CD4-positive, alpha-beta memory T cell (primary cell): Measurements from ENCODE around the gene MAZ. TPM values are rescaled to one million over a fixed set of nuclear protein-coding genes. Genes with fewer than 3 reads are reported as not detected.
"Not testable (repeated sequence)": the region's sequence is repeated elsewhere in the genome, so short reads cannot be mapped to it uniquely, and the experiment has no call there.

Source experiments
- CTCF ChIA-PET: fragments of 350-600 bp; sonication (Branson Sonifier 250); formaldehyde crosslinking; loops from one replicate; lab custom pipeline; 2021; ENCODE audit warnings: inconsistent platforms; ENCODE audit not compliant: partially characterized antibody; lab: Charles Lee
- POLR2A ChIA-PET: fragments of 350-600 bp; sonication (Branson Sonifier 250); formaldehyde crosslinking; loops from one replicate; lab custom pipeline; 2021; ENCODE audit not compliant: partially characterized antibody; lab: Charles Lee
- DNase-seq, 5 donors: peaks; one replicate each; pipeline versions ENCODE4 v3.0.0 to v3.0.0-alpha.2; 2020 to 2022; ENCODE audit warnings: mixed read lengths in 1 of 5
- H3K27ac ChIP-seq: one replicate; pipeline ENCODE4 v1.7.0; 2013; ENCODE audit warnings: low read depth, low read length
- H3K27me3 ChIP-seq: 2 replicates; pipeline ENCODE4 v1.7.0; 2013; ENCODE audit warnings: mild to moderate bottlenecking, low read length, moderate library complexity; ENCODE audit not compliant: insufficient read depth
- H3K36me3 ChIP-seq: 2 replicates; pipeline ENCODE4 v1.7.0; 2013; ENCODE audit warnings: mild to moderate bottlenecking, low read length, moderate library complexity; ENCODE audit not compliant: insufficient read depth
- H3K4me1 ChIP-seq: 2 replicates; pipeline ENCODE4 v1.7.0; 2013; ENCODE audit warnings: mild to moderate bottlenecking, low read length, moderate library complexity; ENCODE audit not compliant: insufficient read depth
- H3K4me3 ChIP-seq, 2 donors: one replicate each; pipeline ENCODE4 v1.7.0; 2013; ENCODE audit warnings: low read length in 2 of 2, mild to moderate bottlenecking in 1 of 2
- H3K9me3 ChIP-seq, 2 donors: one replicate each; pipeline ENCODE4 v1.7.0; 2013; ENCODE audit warnings: low read length in 2 of 2, control low read depth in 1 of 2; ENCODE audit not compliant: control insufficient read depth in 1 of 2
- H3K27ac Mint-ChIP-seq, 7 donors: one replicate each; pipeline ENCODE4 v1.8.0; 2020 to 2021; ENCODE audit warnings: mixed read lengths in 7 of 7, mild to moderate bottlenecking in 6 of 7, inconsistent platforms in 3 of 7, moderate library complexity in 3 of 7
- H3K27me3 Mint-ChIP-seq, 2 donors: one replicate each; pipeline ENCODE4 v1.8.0; 2020 to 2021; ENCODE audit warnings: mixed read lengths in 2 of 2
- H3K36me3 Mint-ChIP-seq, 2 donors: one replicate each; pipeline ENCODE4 v1.8.0; 2020 to 2021; ENCODE audit warnings: mixed read lengths in 2 of 2, inconsistent platforms in 1 of 2, mild to moderate bottlenecking in 1 of 2
- H3K4me1 Mint-ChIP-seq, 4 donors: one replicate each; pipeline ENCODE4 v1.8.0; 2020 to 2021; ENCODE audit warnings: mixed read lengths in 4 of 4, mild to moderate bottlenecking in 1 of 4
- H3K4me3 Mint-ChIP-seq, 8 donors: one replicate each; pipeline ENCODE4 v1.8.0; 2020 to 2021; ENCODE audit warnings: mixed read lengths in 8 of 8, mild to moderate bottlenecking in 7 of 8, moderate library complexity in 6 of 8, inconsistent platforms in 3 of 8
- H3K9me3 Mint-ChIP-seq, 8 donors: one replicate each; pipeline ENCODE4 v1.8.0; 2020 to 2021; ENCODE audit warnings: mixed read lengths in 8 of 8, mild to moderate bottlenecking in 5 of 8, inconsistent platforms in 3 of 8, moderate library complexity in 1 of 8
- intact Hi-C: fragments of 100-400 bp; cut with micrococcal nuclease; formaldehyde crosslinking; loops from one replicate; pipeline ENCODE4 v1.15.1; 2023
- polyA plus RNA-seq, 2 donors: library from polyadenylated mRNA; unstranded; fragments of 300-500 nt; fragmentation: Illumina TruSeq; gene quantifications; one replicate each; pipeline ENCODE4 v1.2.3, GENCODE V29; 2021
- total RNA-seq, 2 experiments: library from RNA; stranded (reverse); gene quantifications; one replicate each; pipeline ENCODE4 v1.2.3, GENCODE V29; 2021

The MAZ gene
- total RNA-seq (100 to 1,000 TPM; 258 to 264 TPM), polyA plus RNA-seq (10 to 100 TPM; 40.3 to 69.1 TPM)

GRCh38 chr16:29806099-29806579 lies at the start of gene MAZ:
MAZ (plus strand) TSS chr16:29806529; CDS start chr16:29806702, 173 bp downstream.
- ChIA-PET POLR2A (interaction anchor here (0.6 to 24.0 kb wide), 16 partner anchors 12 to 259 kb away, joined by 4 to 522 read pairs (median 15); partner anchors contain the start of genes ALDOA, C16orf54, INO80E and KIF22), CTCF (interaction anchor here (0.6 to 3.1 kb wide), 3 partner anchors 10 to 43 kb away, joined by 3 to 84 read pairs (median 4); partner anchors contain the start of gene PAGR1)
- H3K27ac ChIP-seq: peak within 1 kb of the TSS; percentile 86
- H3K4me1 Mint-ChIP-seq: peaks cover 32 to 59% (median 43%) of the 10 kb centered on the region in 4 donors
- intact Hi-C loops: loop anchor here (5.0 to 10.0 kb wide), 3 partner anchors 156 to 571 kb away; partner anchors contain the start of gene TMEM219
- DNase-seq: peak in 1 of 5 donors; percentile 72
- peak within 1 kb of the TSS; percentile 99 to 100 (median 99) for H3K27ac Mint-ChIP-seq
- peak within 1 kb of the TSS in 1 of 2 donors; percentile 95 for H3K4me3 ChIP-seq
- H3K27me3 ChIP-seq: no peaks in the 10 kb centered on the region
- peaks cover 0 to 7% (median 0%) of the 10 kb centered on the region in 8 donors for H3K9me3 Mint-ChIP-seq
- peak within 1 kb of the TSS; percentile 99 to 100 (median 100) for H3K4me3 Mint-ChIP-seq
- peaks cover 52% of the 10 kb centered on the region for H3K4me1 ChIP-seq
- peaks cover 13% of the 10 kb centered on the region for H3K36me3 ChIP-seq
- no peaks in the 10 kb centered on the region for H3K9me3 ChIP-seq
- H3K36me3 Mint-ChIP-seq: peaks cover 14 to 43% of the 10 kb centered on the region in 2 donors
- no peaks in the 10 kb centered on the region for H3K27me3 Mint-ChIP-seq

- H3K4me3 ChIP-seq: no peak overlapping the region
- H3K36me3 ChIP-seq: no peaks in the 10 kb centered on the region
- peaks cover 23% of the 10 kb centered on the region for H3K4me1 ChIP-seq
- no peaks in the 10 kb centered on the region for H3K9me3 ChIP-seq
- Mint-ChIP-seq H3K36me3 (no peaks in the 10 kb centered on the region), H3K9me3 (peaks cover 0 to 2% (median 0%) of the 10 kb centered on the region in 8 donors), H3K27me3 (no peaks in the 10 kb centered on the region), H3K4me1 (peaks cover 19 to 43% (median 26%) of the 10 kb centered on the region in 4 donors), H3K27ac (peak overlapping the region in 6 of 7 donors; percentile 16 to 78 (median 53)), H3K4me3 (peak overlapping the region in 3 of 8 donors; percentile 12 to 35 (median 15))
- ChIA-PET POLR2A (interaction anchor here (1.1 to 4.4 kb wide), 9 partner anchors 10 to 59 kb away, joined by 3 to 26 read pairs (median 5); partner anchors contain the start of genes KIF22 and PAGR1), CTCF (interaction anchor here (0.7 to 1.3 kb wide), 3 partner anchors 26 to 33 kb away, joined by 3 to 6 read pairs (median 6); no protein-coding TSS in a partner anchor)
- DNase-seq: peak in 2 of 5 donors; percentile 4 to 22
- no peak overlapping the region for H3K27ac ChIP-seq
- intact Hi-C loops: no loop called here
- no peaks in the 10 kb centered on the region for H3K27me3 ChIP-seq
These were observed 49.7 kb upstream of the MAZ start for GRCh38 chr16:29756654-29757053.

- H3K4me3 ChIP-seq, H3K9me3 Mint-ChIP-seq, H3K9me3 ChIP-seq, H3K27ac ChIP-seq, intact Hi-C loops, H3K36me3 ChIP-seq, H3K36me3 Mint-ChIP-seq, DNase-seq, H3K27me3 Mint-ChIP-seq, H3K4me3 Mint-ChIP-seq, H3K27me3 ChIP-seq: not testable (repeated sequence)
- H3K4me1 ChIP-seq: peaks cover 23% of the 10 kb centered on the region
- Mint-ChIP-seq H3K4me1 (peaks cover 19 to 43% (median 26%) of the 10 kb centered on the region in 4 donors), H3K27ac (peak overlapping the region in 3 of 7 donors; percentile 50 to 77 (median 56))
- POLR2A ChIA-PET: interaction anchor here (1.2 to 4.4 kb wide), 8 partner anchors 11 to 33 kb away, joined by 3 to 26 read pairs (median 6); partner anchors contain the start of gene KIF22
- CTCF ChIA-PET: interaction anchor here (0.7 to 1.3 kb wide), 3 partner anchors 27 to 33 kb away, joined by 3 to 6 read pairs (median 6); no protein-coding TSS in a partner anchor
These were observed 49.2 kb upstream of the MAZ start for GRCh38 chr16:29757086-29757485.

- no peaks in the 10 kb centered on the region for H3K27me3 Mint-ChIP-seq
- Histone ChIP-seq H3K27ac (no peak overlapping the region), H3K36me3 (no peaks in the 10 kb centered on the region), H3K4me3 (no peak overlapping the region), H3K9me3 (no peaks in the 10 kb centered on the region), H3K27me3 (no peaks in the 10 kb centered on the region), H3K4me1 (peaks cover 23% of the 10 kb centered on the region)
- intact Hi-C loops: no loop called here
- H3K4me3 Mint-ChIP-seq: no peak overlapping the region
- H3K9me3 Mint-ChIP-seq: peaks cover 0 to 2% (median 0%) of the 10 kb centered on the region in 8 donors
- H3K27ac Mint-ChIP-seq: peak overlapping the region in 3 of 7 donors; percentile 6 to 75 (median 46)
- DNase-seq: no peak
- CTCF ChIA-PET: interaction anchor here (0.7 to 0.9 kb wide), 2 partner anchors 25 to 90 kb away, joined by 3 read pairs; no protein-coding TSS in a partner anchor
- H3K36me3 Mint-ChIP-seq: no peaks in the 10 kb centered on the region
- POLR2A ChIA-PET: interaction anchor here (0.6 to 4.4 kb wide), 6 partner anchors 11 to 64 kb away, joined by 3 to 21 read pairs (median 6); partner anchors contain the start of gene KIF22
- peaks cover 19 to 43% (median 27%) of the 10 kb centered on the region in 4 donors for H3K4me1 Mint-ChIP-seq
These were observed 48.3 kb upstream of the MAZ start for GRCh38 chr16:29757950-29758466.

GRCh38 chr16:29760567-29761279 lies 45.6 kb upstream of the MAZ start:
- Histone ChIP-seq H3K36me3 (no peaks in the 10 kb centered on the region), H3K27ac (no peak overlapping the region), H3K4me3 (no peak overlapping the region), H3K4me1 (peaks cover 11% of the 10 kb centered on the region), H3K9me3 (no peaks in the 10 kb centered on the region), H3K27me3 (no peaks in the 10 kb centered on the region)
- Mint-ChIP-seq H3K27ac (peak overlapping the region in 1 of 7 donors; percentile 18), H3K36me3 (no peaks in the 10 kb centered on the region), H3K4me3 (no peak overlapping the region), H3K9me3 (peaks cover 0 to 2% (median 0%) of the 10 kb centered on the region in 8 donors), H3K4me1 (peaks cover 14 to 34% (median 18%) of the 10 kb centered on the region in 4 donors), H3K27me3 (no peaks in the 10 kb centered on the region)
- DNase-seq: no peak
- CTCF ChIA-PET: interaction anchor here (1.3 to 2.0 kb wide), 2 partner anchors 28 to 31 kb away, joined by 5 to 8 read pairs; no protein-coding TSS in a partner anchor
- POLR2A ChIA-PET: interaction anchor here (0.6 to 1.3 kb wide), 6 partner anchors 15 to 75 kb away, joined by 3 to 5 read pairs (median 3); partner anchors contain the start of genes C16orf54 and KIF22
- intact Hi-C loops: no loop called here

- H3K4me3 Mint-ChIP-seq, H3K36me3 ChIP-seq, H3K27me3 ChIP-seq, H3K36me3 Mint-ChIP-seq, H3K9me3 Mint-ChIP-seq, H3K27ac Mint-ChIP-seq, H3K4me1 ChIP-seq, H3K4me3 ChIP-seq, H3K9me3 ChIP-seq, intact Hi-C loops, H3K27ac ChIP-seq, H3K27me3 Mint-ChIP-seq, DNase-seq: not testable (repeated sequence)
- peaks cover 14 to 34% (median 18%) of the 10 kb centered on the region in 4 donors for H3K4me1 Mint-ChIP-seq
- ChIA-PET CTCF (interaction anchor here (1.3 to 2.0 kb wide), 2 partner anchors 28 to 31 kb away, joined by 5 to 8 read pairs; no protein-coding TSS in a partner anchor), POLR2A (interaction anchor here (0.6 to 1.3 kb wide), 5 partner anchors 15 to 75 kb away, joined by 3 to 4 read pairs (median 3); partner anchors contain the start of genes C16orf54 and KIF22)
These were observed 45.1 kb upstream of the MAZ start for GRCh38 chr16:29761280-29761651.
